ENCODE data around the gene INSRR.

The INSRR gene

GRCh38 chr1:156894001-156894400, 35.1 kb upstream of the INSRR start:
- no peak for DNase-seq (ENCODE audit: low read depth)

- no peak for DNase-seq (ENCODE audit: low read depth)
These were observed 34.4 kb upstream of the INSRR start, which contains the start of gene PEAR1 for GRCh38 chr1:156893048-156893953. Gene PEAR1 (plus strand): TSS chr1:156893718. CDS start chr1:156903927, 10,209 bp downstream.

- DNase-seq (ENCODE audit: low read depth), result peak; percentile 88
These were observed 33.5 kb upstream of the INSRR start for GRCh38 chr1:156892190-156893047.

GRCh38 chr1:156889802-156890580, 31.1 kb upstream of the INSRR start:
- DNase-seq (ENCODE audit: low read depth), result peak; percentile 46

- DNase-seq (ENCODE audit: low read depth), result no peak
These were observed 28.8 kb upstream of the INSRR start for GRCh38 chr1:156887734-156888133.

GRCh38 chr1:156887317-156887716, 28.4 kb upstream of the INSRR start:
- no peak for DNase-seq (ENCODE audit: low read depth)

GRCh38 chr1:156886583-156887281, 27.8 kb upstream of the INSRR start:
- no peak for DNase-seq (ENCODE audit: low read depth)

- no peak for DNase-seq (ENCODE audit: low read depth)
These were observed 27.0 kb upstream of the INSRR start for GRCh38 chr1:156885880-156886355.

GRCh38 chr1:156885314-156885713, 26.4 kb upstream of the INSRR start:
- no peak for DNase-seq (ENCODE audit: low read depth)

- DNase-seq (ENCODE audit: low read depth), result no peak
These were observed 25.8 kb upstream of the INSRR start for GRCh38 chr1:156884560-156885184.

- DNase-seq (ENCODE audit: low read depth), result no peak
These were observed 25.0 kb upstream of the INSRR start for GRCh38 chr1:156883919-156884318.

GRCh38 chr1:156882543-156882942, 23.6 kb upstream of the INSRR start:
- no peak for DNase-seq (ENCODE audit: low read depth)

- DNase-seq (ENCODE audit: low read depth), result no peak
These were observed 22.7 kb upstream of the INSRR start for GRCh38 chr1:156881663-156882062.

- no peak for DNase-seq (ENCODE audit: low read depth)
These were observed 22.2 kb upstream of the INSRR start for GRCh38 chr1:156881101-156881500.

- no peak for DNase-seq (ENCODE audit: low read depth)
These were observed 21.6 kb upstream of the INSRR start for GRCh38 chr1:156880473-156880872.

- DNase-seq (ENCODE audit: low read depth), result no peak
These were observed 21.0 kb upstream of the INSRR start for GRCh38 chr1:156879876-156880275.

- no peak for DNase-seq (ENCODE audit: low read depth)
These were observed 18.7 kb upstream of the INSRR start for GRCh38 chr1:156877433-156878170.

GRCh38 chr1:156876281-156876680, 17.4 kb upstream of the INSRR start:
- no peak for DNase-seq (ENCODE audit: low read depth)

GRCh38 chr1:156875341-156875615, 16.4 kb upstream of the INSRR start:
- DNase-seq (ENCODE audit: low read depth), result no peak
